GM23248 (cell line): ENCODE results near the gene TMEM121.

Experiments
- EZH2 ChIP-seq: fragments of 200-600 bp; sonication (generic); IDR thresholded peaks from 2 replicates; pipeline ENCODE4 v1.6.1; 2018; ENCODE audit warnings: antibody characterized with exemption, mild to moderate bottlenecking; ENCODE audit not compliant: insufficient read depth, poor library complexity, severe bottlenecking
- EZH2phosphoT487 ChIP-seq: fragments of 200-600 bp; sonication (generic); IDR thresholded peaks from 2 replicates; pipeline ENCODE4 v1.6.1; 2018; ENCODE audit warnings: antibody characterized with exemption, moderate library complexity, mild to moderate bottlenecking, low read depth; ENCODE audit not compliant: insufficient read depth

GRCh38 chr14:105554022-105554421, 27.6 kb downstream of the TMEM121 start:
- TF ChIP-seq EZH2phosphoT487 (no peak), EZH2 (no peak)
